ENCODE results near the gene STAB2. TPM values are rescaled to one million over a fixed set of nuclear protein-coding genes. Genes with fewer than 3 reads are reported as not detected.

STAB2 gene
- total and polyA plus RNA-seq, 2 donors (not counting 1 experiment from before 2014, with no cell fraction given) = not detected

DNA sequence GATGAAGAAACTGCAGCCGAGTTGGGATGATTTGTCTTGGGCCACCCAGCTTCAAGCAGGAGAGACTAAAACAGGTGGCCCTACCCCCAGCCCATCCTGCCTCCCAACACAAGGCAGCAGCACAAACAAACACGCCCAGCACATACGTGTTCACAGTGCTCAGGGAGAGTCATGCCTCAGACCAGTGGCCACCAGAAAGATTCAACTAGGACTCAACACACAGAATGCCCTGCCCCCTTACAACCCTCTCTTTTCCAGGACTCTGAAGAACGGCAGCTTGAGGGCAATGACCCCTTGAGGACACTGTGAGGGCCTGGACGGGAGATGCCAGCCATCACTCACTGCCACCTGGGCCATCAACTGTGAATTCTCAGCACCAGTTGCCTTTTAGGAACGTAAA, 179.0 kb downstream of the STAB2 start:
- Mint-ChIP-seq H3K4me1 (no peaks in the 10 kb centered on the region), H3K27ac (no peak overlapping the region), H3K9me3 (ENCODE audit: insufficient read depth) (no peaks in the 10 kb centered on the region), H3K27me3 (no peaks in the 10 kb centered on the region), H3K4me3 (no peak overlapping the region)
- ChIA-PET CTCF (no interaction called here), POLR2A (no interaction called here)
- WGBS (ENCODE audit: insufficient coverage) = 100% methylated on average over 4 of the region's 6 CpGs
- ATAC-seq (ENCODE audit: low read depth) (no peak), DNase-seq (no peak)
- Histone ChIP-seq H3K79me2 (ENCODE audit: control insufficient read depth, insufficient read depth, low read length) (no peaks in the 10 kb centered on the region), H3K4me1 (ENCODE audit: control insufficient read depth in 2 of 2, insufficient read depth in 2 of 2, low read length in 2 of 2) (no peaks in the 10 kb centered on the region), H3K9me3 (ENCODE audit: control extremely low read depth in 1 of 3, control insufficient read depth in 2 of 3, insufficient read depth in 1 of 3, low read length in 2 of 3) (no peaks in the 10 kb centered on the region), H3K4me3 (ENCODE audit: control extremely low read depth in 1 of 5, extremely low read depth in 1 of 5, insufficient read depth in 1 of 5, low read depth in 2 of 5, low read length in 4 of 5) (no peak overlapping the region), H3K27ac (ENCODE audit: low read length in 2 of 2) (no peak overlapping the region), H3K27me3 (replicated peaks in 1 of 4; ENCODE audit: control extremely low read depth in 1 of 4, control insufficient read depth in 3 of 4, insufficient read depth in 4 of 4, low read length in 3 of 4) (no peaks in the 10 kb centered on the region), H3K36me3 (replicated peaks in 1 of 2; ENCODE audit: control extremely low read depth in 1 of 2, control insufficient read depth in 1 of 2, extremely low read depth in 1 of 2, insufficient read depth in 2 of 2, low read length in 1 of 2) (peaks cover 0 to 6% of the 10 kb centered on the region in 2 experiments), H3K9ac (ENCODE audit: low read length) (no peak overlapping the region), H4K20me1 (ENCODE audit: control insufficient read depth, insufficient read depth, low read length, poor library complexity, severe bottlenecking) (no peaks in the 10 kb centered on the region), H2AFZ (ENCODE audit: insufficient read depth, low read depth, low read length, poor library complexity, severe bottlenecking) (no peak overlapping the region), H3K4me2 (replicated peaks; ENCODE audit: low read depth, low read length, poor library complexity, severe bottlenecking) (no peak overlapping the region)
- intact Hi-C loops (cut with micrococcal nuclease) = no loop called here
- TF ChIP-seq, protein P1, sequence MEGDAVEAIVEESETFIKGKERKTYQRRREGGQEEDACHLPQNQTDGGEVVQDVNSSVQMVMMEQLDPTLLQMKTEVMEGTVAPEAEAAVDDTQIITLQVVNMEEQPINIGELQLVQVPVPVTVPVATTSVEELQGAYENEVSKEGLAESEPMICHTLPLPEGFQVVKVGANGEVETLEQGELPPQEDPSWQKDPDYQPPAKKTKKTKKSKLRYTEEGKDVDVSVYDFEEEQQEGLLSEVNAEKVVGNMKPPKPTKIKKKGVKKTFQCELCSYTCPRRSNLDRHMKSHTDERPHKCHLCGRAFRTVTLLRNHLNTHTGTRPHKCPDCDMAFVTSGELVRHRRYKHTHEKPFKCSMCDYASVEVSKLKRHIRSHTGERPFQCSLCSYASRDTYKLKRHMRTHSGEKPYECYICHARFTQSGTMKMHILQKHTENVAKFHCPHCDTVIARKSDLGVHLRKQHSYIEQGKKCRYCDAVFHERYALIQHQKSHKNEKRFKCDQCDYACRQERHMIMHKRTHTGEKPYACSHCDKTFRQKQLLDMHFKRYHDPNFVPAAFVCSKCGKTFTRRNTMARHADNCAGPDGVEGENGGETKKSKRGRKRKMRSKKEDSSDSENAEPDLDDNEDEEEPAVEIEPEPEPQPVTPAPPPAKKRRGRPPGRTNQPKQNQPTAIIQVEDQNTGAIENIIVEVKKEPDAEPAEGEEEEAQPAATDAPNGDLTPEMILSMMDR (IDR thresholded peaks at IDR 0.05) = no peak
- TF ChIP-seq EZH2 (IDR thresholded peaks at IDR 0.05; ENCODE audit: borderline replicate concordance, insufficient read depth, low read depth, low read length, poor library complexity, severe bottlenecking) = no peak

DNA sequence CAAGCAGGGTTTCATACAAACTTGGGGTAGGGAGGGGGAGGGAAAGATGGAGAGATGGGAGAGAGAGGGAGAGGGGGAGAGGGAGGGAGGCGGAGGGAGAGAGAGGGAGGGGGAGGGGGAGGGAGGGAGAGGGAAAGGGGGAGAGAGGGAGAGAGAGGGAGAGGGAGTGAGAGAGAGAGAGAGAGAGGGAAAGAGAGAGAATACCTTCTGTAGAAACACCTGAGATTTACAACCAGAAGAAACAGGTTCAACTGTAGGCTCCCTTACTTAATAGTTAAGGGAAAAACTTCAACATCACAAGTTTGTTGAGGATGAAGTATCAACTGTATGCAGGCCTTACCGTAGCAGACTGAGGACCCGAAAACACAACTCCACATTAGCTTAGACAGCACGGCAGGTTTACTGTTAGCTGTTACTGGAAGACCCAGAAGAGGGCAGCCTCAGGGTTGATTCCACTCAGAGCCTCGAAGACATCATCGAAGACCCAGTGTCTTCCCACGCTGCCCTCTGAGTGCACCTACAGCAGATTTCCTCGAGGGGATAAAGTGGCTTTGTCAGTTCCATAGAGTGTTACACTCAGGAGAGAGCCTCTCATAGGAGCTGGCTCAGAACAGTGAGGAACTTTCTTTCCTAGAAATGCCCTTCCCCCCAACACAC, 181.5 kb downstream of the STAB2 start:
- CTCF ChIA-PET = no interaction called here
- Histone ChIP-seq H3K4me2 (replicated peaks; ENCODE audit: low read depth, low read length, poor library complexity, severe bottlenecking) (no peak overlapping the region), H3K9ac (ENCODE audit: low read length) (no peak overlapping the region), H3K27me3 (replicated peaks in 1 of 4; ENCODE audit: control extremely low read depth in 1 of 4, control insufficient read depth in 3 of 4, insufficient read depth in 4 of 4, low read length in 3 of 4) (no peaks in the 10 kb centered on the region), H3K4me1 (ENCODE audit: control insufficient read depth in 2 of 2, insufficient read depth in 2 of 2, low read length in 2 of 2) (no peaks in the 10 kb centered on the region), H3K4me3 (ENCODE audit: control extremely low read depth in 1 of 5, extremely low read depth in 1 of 5, insufficient read depth in 1 of 5, low read depth in 2 of 5, low read length in 4 of 5) (no peak overlapping the region), H4K20me1 (ENCODE audit: control insufficient read depth, insufficient read depth, low read length, poor library complexity, severe bottlenecking) (no peaks in the 10 kb centered on the region), H3K27ac (ENCODE audit: low read length in 2 of 2) (no peak overlapping the region), H3K9me3 (ENCODE audit: control extremely low read depth in 1 of 3, control insufficient read depth in 2 of 3, insufficient read depth in 1 of 3, low read length in 2 of 3) (no peaks in the 10 kb centered on the region), H3K36me3 (replicated peaks in 1 of 2; ENCODE audit: control extremely low read depth in 1 of 2, control insufficient read depth in 1 of 2, extremely low read depth in 1 of 2, insufficient read depth in 2 of 2, low read length in 1 of 2) (peaks cover 0 to 6% of the 10 kb centered on the region in 2 experiments), H3K79me2 (ENCODE audit: control insufficient read depth, insufficient read depth, low read length) (no peaks in the 10 kb centered on the region), H2AFZ (ENCODE audit: insufficient read depth, low read depth, low read length, poor library complexity, severe bottlenecking) (no peak overlapping the region)
- ATAC-seq (ENCODE audit: low read depth) (no peak), DNase-seq (no peak)
- intact Hi-C loops (cut with micrococcal nuclease) = no loop called here
- Mint-ChIP-seq H3K4me3 (no peak overlapping the region), H3K27me3 (no peaks in the 10 kb centered on the region), H3K4me1 (no peaks in the 10 kb centered on the region), H3K27ac (no peak overlapping the region), H3K9me3 (ENCODE audit: insufficient read depth) (no peaks in the 10 kb centered on the region)
- POLR2A ChIA-PET = no interaction called here
- TF ChIP-seq EZH2 (IDR thresholded peaks at IDR 0.05; ENCODE audit: borderline replicate concordance, insufficient read depth, low read depth, low read length, poor library complexity, severe bottlenecking) = no peak
- TF ChIP-seq, protein P1 (IDR thresholded peaks at IDR 0.05) = no peak
- WGBS (ENCODE audit: insufficient coverage) = 95% methylated on average over 7 of the region's 8 CpGs
